ENCODE results near the gene C5. TPM values are rescaled to one million over a fixed set of nuclear protein-coding genes. Genes with fewer than 3 reads are reported as not detected.

Gene C5
- total and polyA plus RNA-seq, 9 of the 15 experiments (the other 6 are each of a cell fraction or from before 2014, with no cell fraction given), result 0.08 to 0.91 (median 0.42) TPM

DNA sequence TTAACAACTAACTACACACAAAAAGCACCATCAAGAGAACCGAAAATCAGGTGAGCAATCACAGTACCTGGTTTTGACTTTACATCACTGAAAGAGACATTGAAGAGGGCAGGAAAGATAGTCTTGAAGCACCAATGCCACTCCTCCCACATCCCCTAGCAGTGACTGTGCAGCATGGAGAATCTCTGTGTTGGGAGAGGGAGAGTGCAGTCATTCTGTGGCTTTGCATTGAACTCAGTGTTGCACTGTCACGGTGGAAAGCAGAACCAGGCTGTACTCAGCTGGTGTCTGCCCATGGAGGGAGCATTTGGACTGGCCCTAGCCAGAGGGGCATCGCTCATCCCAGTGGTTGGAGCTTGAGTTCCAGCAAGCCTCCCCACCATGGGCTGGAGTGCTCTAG is 40.4 kb downstream of the C5 start:
- in situ Hi-C loops (cut with MboI) (no loop called here), intact Hi-C loops (cut with micrococcal nuclease) (no loop called here)
- Histone ChIP-seq H3K4me2 (ENCODE audit: insufficient read depth, low read length) (no peak overlapping the region), H3K9ac (ENCODE audit: insufficient read depth in 1 of 2, low read depth in 2 of 2, low read length in 2 of 2) (no peak overlapping the region), H4K20me1 (replicated peaks; ENCODE audit: control insufficient read depth, insufficient read depth, low read length) (no peaks in the 10 kb centered on the region), H3K4me1 (replicated peaks in 1 of 2; ENCODE audit: control insufficient read depth in 2 of 2, insufficient read depth in 2 of 2, low read length in 2 of 2) (no peaks in the 10 kb centered on the region), H3K79me2 (ENCODE audit: control insufficient read depth, insufficient read depth, low read length) (no peaks in the 10 kb centered on the region), H3K9me3 (replicated peaks; ENCODE audit: control insufficient read depth, insufficient read depth, low read depth, low read length) (no peaks in the 10 kb centered on the region), H3K27ac (ENCODE audit: extremely low read depth, low read depth, low read length) (no peak overlapping the region), H2AFZ (ENCODE audit: low read depth, low read length) (no peak overlapping the region), H3K27me3 (ENCODE audit: control insufficient read depth in 2 of 2, insufficient read depth in 2 of 2, low read length in 2 of 2) (peaks cover 0 to 3% of the 10 kb centered on the region in 2 experiments; a peak in 1 of 5 replicates), H3K4me3 (no peak overlapping the region), H3K36me3 (ENCODE audit: control insufficient read depth, insufficient read depth, low read length) (no peaks in the 10 kb centered on the region), H3K9me1 (ENCODE audit: control insufficient read depth, insufficient read depth, low read length) (no peaks in the 10 kb centered on the region)
- TF ChIP-seq PHF20 (IDR thresholded peaks at IDR 0.05; ENCODE audit: partially characterized antibody) (no peak), HDAC8 (tag; IDR thresholded peaks at IDR 0.05) (no peak), MYBL2 (IDR thresholded peaks at IDR 0.05; ENCODE audit: low read depth) (no peak), MYBL2 (CRISPR knock-in tag; IDR thresholded peaks at IDR 0.05; ENCODE audit: borderline replicate concordance) (no peak), ZBTB49 (CRISPR knock-in tag; IDR thresholded peaks at IDR 0.05; ENCODE audit: borderline replicate concordance) (no peak), HEY1 (CRISPR knock-in tag; IDR thresholded peaks at IDR 0.05; ENCODE audit: borderline replicate concordance) (no peak), ZNF512 (tag; IDR thresholded peaks at IDR 0.05) (no peak), ZNF384 (IDR thresholded peaks at IDR 0.05; ENCODE audit: low read depth, low read length) (no peak), RBM34 (IDR thresholded peaks at IDR 0.05; ENCODE audit: borderline replicate concordance, insufficient read depth, low read length) (no peak), ELF1 (tag; IDR thresholded peaks at IDR 0.05) (no peak)
- no TSS peak for BruUV-seq (replicated peaks)
- ChIA-PET CTCF (ENCODE audit: low intra/inter-chr PET ratio) (no interaction called here), POLR2A (no interaction called here)
- FAIRE-seq, result no peak
- WGBS (ENCODE audit: insufficient coverage, low coverage, missing lambda C conversion rate), result 6% methylated on average over 3 of the region's 3 CpGs
- ATAC-seq, result 0 out of 3 replicates have a peak, but pooled peaks have one; percentile 46
- DNase-seq (ENCODE audit: extremely low read depth in 1 of 4, low spot score in 3 of 4), result no peak
